ACHN (cell line): ENCODE measurements around the gene TMBIM4.
A peak's percentile ranks its signal among the peaks of the same experiment; 100 is the strongest.

ENCODE experiments used
- DNase-seq: peaks from one replicate; pipeline ENCODE4 v3.0.0-alpha.2; 2015
- in situ Hi-C: cut with HindIII; loops from 2 replicates; pipeline ENCODE4 v1.10.0; 2017; ENCODE audit warnings: low sequenced_read_pairs, low pct_ligation_motif_present, low pct_unique_long_range_greater_than_20kb

TMBIM4 gene

DNA sequence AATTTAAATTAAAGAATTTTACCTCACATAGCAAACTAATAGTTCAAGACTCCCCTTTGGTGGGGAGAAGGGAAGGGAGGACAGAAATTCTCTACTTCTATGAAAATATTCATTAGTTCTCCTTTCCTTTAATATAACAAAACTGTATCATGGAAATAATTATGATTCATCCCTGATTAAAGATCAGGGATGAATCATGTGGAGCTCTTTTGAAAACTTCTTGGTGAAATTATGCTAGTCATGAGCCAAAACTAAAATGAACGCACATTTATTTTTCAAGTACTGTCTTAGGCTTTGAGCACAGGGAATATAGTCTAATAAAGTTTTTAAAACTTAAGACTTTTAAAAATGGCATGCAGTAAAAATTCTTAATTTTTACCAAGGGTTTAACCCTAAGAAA lies 17.1 kb downstream of the TMBIM4 start:
- in situ Hi-C loops = no loop called here
- no peak for DNase-seq

DNA sequence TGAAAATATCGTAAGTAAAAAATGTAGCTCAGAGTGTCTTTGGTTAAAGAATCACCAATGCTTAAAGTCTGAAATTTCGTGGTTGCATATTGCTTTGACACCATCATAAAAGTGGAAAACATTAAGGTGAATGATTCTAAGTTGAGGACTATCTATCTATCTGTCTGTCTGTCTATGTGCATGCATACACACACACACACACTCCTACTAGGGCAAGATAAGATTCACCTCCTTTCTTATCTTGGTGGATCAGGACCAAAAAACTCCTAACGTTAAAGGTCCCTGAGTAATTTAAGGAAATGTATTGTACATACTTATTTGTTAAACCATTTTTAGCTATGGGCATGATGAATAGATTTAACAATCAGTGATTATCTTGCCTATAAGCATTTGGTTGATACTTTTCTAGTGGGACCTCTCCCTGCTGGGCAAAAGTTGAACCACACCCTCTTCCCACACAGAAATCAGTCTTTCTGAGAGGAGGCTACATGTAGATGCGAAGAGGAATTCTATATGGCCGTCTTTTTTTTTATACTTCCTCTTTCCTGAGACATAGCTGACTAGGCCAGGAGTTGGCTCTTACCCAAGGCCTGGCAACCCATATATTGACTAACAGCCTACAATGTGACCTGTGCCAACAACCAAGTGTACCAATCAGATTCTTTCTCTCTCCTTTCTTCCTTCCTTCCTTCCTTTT lies 19.9 kb downstream of the TMBIM4 start:
- DNase-seq = no peak
- in situ Hi-C loops = no loop called here

DNA sequence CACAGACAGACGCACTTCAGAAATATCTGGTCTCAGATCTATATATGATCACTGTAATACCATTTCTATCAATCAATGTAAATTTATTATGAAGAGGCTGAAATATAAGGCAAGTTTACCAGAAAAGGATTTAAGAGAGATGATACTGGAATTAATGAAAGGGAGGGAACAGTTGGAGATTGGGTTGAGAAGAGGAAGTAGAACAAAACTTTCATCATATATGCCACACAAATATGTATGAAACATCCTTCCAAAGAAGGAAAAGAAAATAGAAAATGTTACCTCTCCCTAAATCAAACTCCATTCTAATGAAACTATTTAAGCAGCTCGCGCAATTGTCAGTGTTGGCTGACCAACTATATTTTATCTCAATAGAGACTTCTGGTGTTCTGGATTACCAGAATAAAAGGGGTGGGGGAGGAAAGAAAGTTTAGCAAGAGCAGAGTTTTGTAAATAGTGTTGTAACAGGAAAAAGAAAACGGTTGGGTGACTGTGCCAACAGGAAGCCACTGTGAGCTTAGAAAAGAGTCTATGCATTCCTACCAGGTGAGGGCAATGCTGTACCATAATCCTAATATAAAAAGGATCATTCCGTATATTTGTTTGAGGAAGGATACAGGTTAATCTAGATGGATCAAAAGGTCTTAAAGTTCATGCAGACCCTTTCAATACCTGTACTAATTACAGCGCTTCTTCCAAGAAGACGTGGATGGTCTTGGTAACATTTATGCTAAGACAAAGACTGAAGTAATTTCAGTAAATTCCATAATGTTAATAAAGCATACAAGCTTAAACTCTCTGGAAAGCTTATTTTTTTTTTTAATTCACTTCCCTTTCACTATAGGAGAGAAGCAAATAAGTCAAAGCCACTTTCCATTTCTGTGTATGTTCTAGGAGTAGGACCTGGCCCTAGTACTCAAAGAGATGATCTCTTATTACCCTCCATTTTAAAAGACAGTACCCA lies 24.7 kb downstream of the TMBIM4 start:
- in situ Hi-C loops = no loop called here
- DNase-seq = peak; percentile 82

DNA sequence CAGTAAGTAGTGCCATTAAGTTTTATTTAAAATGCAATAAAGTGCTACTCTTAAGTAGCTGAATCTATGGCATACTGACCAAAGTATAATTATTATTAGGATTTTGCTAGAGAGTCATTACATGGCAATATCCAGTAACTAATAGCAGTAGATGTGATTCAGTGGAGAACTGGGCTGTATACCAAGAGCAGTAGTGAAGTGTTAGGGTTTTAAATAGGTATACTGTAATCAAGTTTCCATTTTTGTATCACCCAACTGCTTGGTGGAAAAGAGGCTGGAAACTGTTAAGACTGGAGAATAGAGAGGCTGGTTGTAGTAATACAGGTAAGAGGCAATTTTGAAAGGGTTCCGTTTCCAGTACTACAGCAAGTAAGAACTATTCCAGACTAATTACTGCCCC lies 25.9 kb downstream of the TMBIM4 start:
- DNase-seq = no peak
- in situ Hi-C loops = no loop called here

DNA sequence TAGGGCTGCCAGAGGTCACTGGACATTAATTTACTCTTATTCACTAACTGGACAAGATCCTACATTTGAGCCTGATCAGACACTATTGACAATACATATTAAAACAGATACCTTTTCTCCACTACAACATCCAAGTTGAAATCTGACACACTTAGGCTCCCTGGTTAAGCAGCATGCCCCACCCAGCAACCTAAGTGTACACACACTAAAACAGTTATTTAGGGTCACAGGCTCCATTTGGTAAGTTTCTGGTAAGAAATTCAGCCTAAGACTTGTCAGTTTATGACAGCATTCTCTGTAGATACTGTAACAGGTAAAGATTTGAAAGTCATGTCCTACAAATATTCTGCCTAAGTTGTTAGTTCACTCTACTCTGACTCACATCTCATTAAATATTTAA lies 27.0 kb downstream of the TMBIM4 start:
- in situ Hi-C loops = no loop called here
- no peak for DNase-seq

DNA sequence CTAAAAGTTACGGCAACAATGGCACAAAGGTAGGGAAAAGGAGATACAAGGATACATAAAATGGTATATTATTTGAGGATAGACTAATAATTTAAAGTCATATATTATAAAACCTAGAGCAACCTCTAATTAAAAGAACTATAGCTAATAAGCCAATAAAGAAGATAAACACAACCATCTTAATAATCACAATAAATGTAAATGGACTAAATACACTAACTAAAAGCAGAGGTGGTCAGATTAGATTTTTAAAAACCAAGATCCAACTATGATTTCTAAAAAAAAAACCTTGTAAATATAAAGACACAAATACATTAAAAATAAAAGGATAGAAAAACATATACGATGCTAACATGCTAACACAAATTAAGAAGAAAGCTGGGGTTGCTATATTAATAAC lies 28.5 kb downstream of the TMBIM4 start:
- no peak for DNase-seq
- in situ Hi-C loops = no loop called here

DNA sequence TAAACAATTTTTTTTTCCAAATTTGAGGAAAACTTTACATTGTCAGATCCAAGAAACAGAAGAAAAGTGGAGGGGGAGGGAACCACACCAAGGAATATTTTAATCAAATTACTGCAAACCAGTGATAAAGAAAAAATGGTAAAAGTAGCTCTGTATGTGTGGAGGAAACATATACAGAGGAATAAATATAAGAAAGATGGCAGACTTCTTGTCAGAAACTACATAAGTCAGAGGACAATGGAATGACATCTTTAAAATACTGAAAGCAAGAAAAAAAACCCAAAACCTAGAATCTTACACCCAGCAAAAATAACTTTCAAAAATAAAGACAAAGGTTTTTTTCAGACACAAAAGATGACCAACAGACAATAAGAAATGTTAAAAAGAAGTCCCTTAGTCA lies 29.1 kb downstream of the TMBIM4 start:
- DNase-seq = peak; percentile 46
- in situ Hi-C loops = no loop called here

DNA sequence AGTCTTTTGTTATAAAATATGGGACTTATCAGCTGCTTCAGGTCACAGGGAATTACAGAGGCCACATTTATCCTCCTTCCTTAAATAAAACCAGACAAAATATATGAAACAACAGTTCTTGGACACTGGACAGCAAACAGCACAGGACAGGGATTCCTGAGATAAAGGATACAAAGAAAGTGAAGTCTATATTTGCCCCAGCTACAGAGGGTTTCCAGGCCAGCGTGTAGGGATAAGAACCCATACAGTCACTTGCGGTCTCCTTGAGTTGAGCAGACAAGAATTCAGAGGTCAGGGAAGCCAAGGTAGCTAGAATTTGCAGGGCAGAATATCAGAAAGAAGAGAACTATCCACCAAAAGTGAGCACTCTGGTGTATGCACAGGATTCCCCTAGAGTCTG lies 30.5 kb downstream of the TMBIM4 start:
- no peak for DNase-seq
- in situ Hi-C loops = no loop called here

DNA sequence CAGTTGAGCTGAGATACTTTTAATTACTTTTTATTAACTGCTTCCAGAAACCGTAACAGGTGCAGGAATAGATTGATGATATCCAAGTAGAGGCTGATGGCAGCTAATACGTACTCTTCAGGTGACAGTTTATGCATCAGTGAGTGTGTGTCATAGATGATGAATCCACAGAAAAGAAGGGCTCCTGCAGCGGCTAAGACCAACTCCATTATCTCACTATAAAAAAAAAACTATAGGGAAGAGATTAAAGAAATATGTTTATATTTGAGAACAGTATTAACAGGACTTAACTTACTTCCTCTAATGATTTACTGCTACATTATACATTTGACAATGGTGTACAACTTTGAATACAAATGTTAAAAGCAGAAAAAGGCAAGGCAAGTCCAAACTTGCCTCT lies 31.9 kb downstream of the TMBIM4 start:
- in situ Hi-C loops = no loop called here

DNA sequence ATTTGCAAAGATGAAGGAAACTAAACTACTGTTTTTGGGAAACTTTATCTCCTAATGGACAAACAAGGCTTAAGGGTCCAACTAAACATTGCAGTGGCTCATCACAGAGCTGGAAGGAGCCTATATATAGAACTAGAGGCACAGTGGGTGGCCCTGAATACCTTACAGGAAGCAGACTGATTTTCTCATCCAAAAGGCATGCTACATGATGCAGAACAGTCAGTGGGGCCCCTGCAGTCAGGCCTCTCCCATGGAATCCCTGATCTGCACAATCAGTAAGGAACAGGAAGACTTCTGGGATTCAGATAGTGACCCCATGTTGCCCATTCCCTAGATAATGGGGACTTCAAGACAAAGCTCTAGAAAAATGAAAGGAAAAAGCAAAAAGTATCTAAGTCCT lies 37.4 kb downstream of the TMBIM4 start:
- in situ Hi-C loops = no loop called here
- peak; percentile 97 for DNase-seq

More for the DNA sequence above, 31.9 kb downstream of the TMBIM4 start:
- DNase-seq = no peak

DNA sequence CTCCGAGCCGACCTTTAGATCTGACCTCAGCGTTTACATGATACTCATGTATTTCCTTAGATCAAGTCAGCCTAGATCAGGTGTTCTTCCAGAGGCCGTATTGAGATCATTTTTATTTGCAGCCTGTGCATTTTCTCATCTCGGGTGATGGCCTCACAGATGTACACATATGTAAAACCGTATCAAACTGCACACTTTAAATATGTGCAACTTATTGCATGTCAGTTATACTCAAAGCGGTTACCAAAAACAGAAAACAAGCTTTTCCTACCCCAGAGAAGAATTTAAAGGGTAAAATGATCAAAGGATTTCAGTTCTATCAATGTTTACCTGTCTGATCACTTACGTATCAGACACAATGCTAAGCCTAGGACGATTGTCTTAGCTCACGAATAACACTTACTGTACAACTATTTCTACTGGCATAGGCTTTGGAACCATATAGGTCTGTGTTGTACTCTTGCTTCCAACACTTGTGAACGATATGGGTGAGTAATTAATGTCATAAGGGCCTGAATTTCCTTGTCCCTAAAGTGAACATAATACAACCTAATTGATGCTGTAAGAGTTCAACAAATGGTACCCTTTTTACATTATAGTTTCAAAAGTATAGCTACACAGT lies 38.6 kb downstream of the TMBIM4 start:
- in situ Hi-C loops = no loop called here
- peak; percentile 29 for DNase-seq

DNA sequence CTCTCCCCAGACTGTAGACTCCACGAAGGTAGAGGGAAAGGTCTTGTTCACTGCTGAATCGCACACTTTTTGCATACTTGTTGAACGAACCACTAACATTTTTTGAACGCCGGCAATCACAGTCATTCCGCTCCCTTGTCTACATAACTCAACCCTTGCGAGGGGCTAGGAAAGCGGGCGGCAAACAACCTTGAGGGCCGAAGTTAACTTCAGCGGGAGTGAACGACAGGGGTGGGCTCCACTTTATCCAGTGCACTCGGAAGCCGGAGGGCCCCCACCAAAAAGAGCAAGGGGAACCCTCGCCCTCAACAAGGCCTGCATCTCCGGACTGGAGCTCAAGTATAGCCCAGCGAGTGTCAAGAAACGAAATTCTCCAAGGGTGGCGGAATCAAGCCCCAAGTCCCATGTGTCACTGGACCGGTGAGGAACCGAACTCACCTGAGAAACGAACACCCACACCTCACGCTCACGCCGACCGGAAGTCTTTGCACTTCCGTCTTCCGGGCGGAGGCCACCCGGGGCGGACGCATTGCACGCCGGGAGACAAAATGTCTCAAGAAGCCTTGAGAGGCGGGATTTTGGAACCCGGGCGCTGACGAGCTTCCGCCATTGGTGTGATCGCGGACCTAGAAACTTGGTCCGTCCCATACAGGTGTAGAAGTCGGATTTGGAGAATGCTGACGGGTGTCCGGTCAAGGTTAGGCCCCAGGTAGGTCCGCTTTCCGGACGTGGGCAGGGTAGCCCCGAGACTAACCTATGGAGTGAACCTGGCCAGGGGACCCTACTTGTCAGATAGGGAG lies 39.3 kb downstream of the TMBIM4 start, which contains the start of gene LLPH:
TSS of gene LLPH (minus strand) at position 484 of the 800 bp plus-strand sequence. CDS start 1,644 bp downstream, outside the sequence.
- peak; percentile 99 for DNase-seq
- in situ Hi-C loops = no loop called here

DNA sequence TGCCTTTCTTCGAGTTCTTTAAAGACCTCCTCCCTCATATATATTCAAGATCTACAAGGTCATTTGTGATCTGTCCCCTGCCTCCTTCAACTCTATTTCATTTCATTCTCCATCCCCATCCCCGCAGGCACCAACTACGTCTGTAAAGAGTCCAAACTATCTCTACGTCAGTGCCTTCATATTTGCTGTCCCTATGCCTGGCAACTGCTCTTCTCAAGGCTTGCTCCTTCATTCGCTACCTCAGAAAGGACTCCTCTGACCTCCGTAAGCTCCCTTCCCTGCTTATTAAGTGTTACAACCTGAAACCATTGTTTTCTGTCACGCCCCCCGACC lies 39.9 kb downstream of the TMBIM4 start:
- in situ Hi-C loops = no loop called here
- DNase-seq = peak; percentile 45

DNA sequence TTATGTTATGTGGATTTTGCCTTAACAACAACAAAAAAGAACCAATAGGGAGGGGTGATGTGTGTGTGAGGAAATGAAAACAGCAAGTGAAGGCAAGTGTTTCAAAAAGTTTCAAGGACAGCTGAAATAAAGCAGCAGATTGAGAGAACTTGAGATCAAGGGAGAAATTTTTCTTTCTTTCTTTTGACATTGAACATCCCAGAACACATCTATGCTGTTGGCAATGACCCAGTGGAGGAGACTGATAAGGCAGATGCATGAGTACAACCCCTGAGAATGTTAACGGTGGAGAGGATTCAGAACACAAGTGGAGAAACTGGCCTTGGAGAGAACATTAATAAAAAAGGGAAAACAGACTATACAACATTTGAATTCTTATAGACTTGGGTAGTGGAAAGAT lies 42.1 kb downstream of the TMBIM4 start:
- DNase-seq = no peak
- in situ Hi-C loops = no loop called here

DNA sequence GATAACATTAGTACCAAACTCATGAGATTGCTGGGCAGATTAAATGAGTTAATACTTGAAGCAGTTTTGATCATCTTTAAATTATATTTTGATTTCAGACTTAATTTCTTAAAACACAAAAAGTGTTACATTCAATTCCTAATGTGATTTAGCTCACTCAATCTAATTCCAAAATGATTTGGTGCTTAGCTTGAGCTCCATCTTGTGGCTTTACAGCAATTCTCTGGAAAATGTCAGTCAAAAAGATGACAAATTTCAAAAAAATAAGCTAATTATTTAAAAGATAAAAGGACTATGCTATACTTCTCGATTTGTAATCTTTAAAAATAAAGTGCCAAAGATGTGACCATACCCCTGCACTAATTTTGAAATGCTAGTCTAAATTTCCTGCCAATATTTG lies 49.3 kb downstream of the TMBIM4 start:
- in situ Hi-C loops = loop anchor here (25.0 kb wide), 1 partner anchor 808 kb away; no protein-coding TSS in a partner anchor
- DNase-seq = peak; percentile 25

DNA sequence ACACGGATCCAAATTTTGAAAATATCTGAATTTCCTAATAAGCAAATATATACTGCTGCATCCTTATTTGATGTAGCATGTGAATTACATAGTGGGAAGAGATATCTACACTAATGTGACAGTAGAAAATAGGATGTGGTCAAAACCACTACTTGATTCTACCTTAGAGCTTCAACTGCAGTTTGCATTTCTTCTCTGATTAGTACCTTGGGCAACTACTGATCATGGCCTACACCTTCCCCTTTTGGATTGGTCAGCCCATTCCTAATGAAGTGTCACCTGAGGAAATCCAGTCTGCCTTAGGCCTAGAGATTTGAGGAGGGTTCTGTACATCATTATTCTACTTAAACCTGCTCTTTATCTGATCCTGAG lies 49.9 kb downstream of the TMBIM4 start:
- in situ Hi-C loops = loop anchor here (25.0 kb wide), 1 partner anchor 808 kb away; no protein-coding TSS in a partner anchor
- DNase-seq = no peak

DNA sequence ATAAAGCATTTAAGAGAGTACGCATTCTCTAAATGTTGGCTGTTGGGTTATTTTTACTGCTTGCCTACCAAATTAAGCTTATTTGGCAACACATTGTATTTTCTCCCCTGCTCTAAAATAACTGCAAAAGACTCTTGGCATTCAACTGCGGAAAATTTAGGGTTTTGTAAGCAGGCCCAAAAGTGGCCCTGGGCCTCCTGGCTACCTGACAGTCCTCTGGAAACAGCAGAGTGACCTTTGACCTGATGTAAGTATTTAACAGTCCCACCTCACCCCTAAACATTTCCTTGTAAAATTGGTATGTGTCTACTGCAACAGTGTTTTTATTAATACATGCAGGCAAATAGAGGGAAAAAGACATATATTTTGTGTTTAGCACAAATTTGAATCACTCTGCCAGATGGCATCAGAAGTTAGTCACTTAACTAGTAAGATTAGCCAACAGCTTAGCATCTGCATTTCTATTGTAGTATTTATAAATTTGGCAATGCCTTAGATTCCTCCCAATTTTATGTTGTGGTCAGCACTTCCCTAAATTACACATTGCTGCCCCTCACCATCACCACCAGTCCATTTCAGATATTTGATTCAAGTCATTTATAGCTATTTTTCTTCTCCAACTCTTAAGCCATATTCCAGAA lies 50.4 kb downstream of the TMBIM4 start:
- DNase-seq = no peak
- in situ Hi-C loops = loop anchor here (25.0 kb wide), 1 partner anchor 807 kb away; no protein-coding TSS in a partner anchor
